COLO668 (cell line): ENCODE measurements around the gene GADD45GIP1.

Source experiments
- DNase-seq: peaks from one replicate; lab custom pipeline; 2025; ENCODE audit not compliant: unreplicated experiment; lab: John Stamatoyannopoulos, UW

GADD45GIP1 gene

GRCh38 chr19:12913851-12914690 is 43.0 kb downstream of the GADD45GIP1 start:
- DNase-seq: peak; percentile 33

GRCh38 chr19:12913011-12913561 is 43.9 kb downstream of the GADD45GIP1 start:
- peak; percentile 90 for DNase-seq

GRCh38 chr19:12912571-12912970 is 44.5 kb downstream of the GADD45GIP1 start:
- DNase-seq: peak; percentile 60

DNA sequence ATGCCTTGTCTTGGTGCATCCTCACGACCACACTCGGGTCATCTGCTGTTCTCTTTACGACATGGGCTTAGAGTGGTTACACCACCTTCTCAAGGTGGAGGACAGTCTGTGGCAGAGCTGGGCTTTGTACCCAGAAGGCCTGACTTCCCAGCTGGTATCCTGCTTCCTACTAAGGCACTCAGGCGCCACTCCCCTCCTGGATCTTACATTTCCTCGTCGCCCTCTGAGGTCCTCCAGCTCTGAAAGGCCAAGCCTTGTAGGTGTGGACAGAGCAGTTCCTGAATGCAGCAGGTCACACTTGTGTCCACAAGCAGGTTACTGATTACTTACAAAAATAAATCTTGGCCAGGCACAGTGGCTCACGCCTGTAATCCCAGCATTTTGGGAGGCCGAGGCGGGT is 49.9 kb downstream of the GADD45GIP1 start:
- DNase-seq: no peak
